ENCODE measurements around the gene ESCO1. TPM values are rescaled to one million over a fixed set of nuclear protein-coding genes. Genes with fewer than 3 reads are reported as not detected.

Gene ESCO1
- total and polyA plus RNA-seq, 2 of the 13 experiments (the other 11 are each of a cell fraction or from before 2014, with no cell fraction given): 6.3 to 19.4 TPM

- TF ChIP-seq MZF1 (CRISPR knock-in tag; IDR thresholded peaks at IDR 0.05; ENCODE audit: borderline replicate concordance) (0 out of 2 replicates have a peak, but pooled peaks have one; percentile 88), HMG20B (CRISPR knock-in tag; conservative IDR thresholded peaks at IDR 0.05) (0 out of 2 replicates have a peak, but pooled peaks have one; percentile 46), ZNF547 (CRISPR knock-in tag; IDR thresholded peaks at IDR 0.05) (peak; percentile 95), ZNF839 (CRISPR knock-in tag; IDR thresholded peaks at IDR 0.05; ENCODE audit: borderline replicate concordance) (peak; percentile 34; the same call in 1 of the 2 replicates), SOX5 (CRISPR knock-in tag; IDR thresholded peaks at IDR 0.05; ENCODE audit: borderline replicate concordance) (peak; percentile 68; the same call in 1 of the 2 replicates), ZNF224 (CRISPR knock-in tag; IDR thresholded peaks at IDR 0.05) (peak; percentile 88; the same call in 1 of the 2 replicates), ETV6 (CRISPR knock-in tag; conservative IDR thresholded peaks at IDR 0.05) (peak; percentile 60; the same call in 1 of the 2 replicates), ZNF282 (IDR thresholded peaks at IDR 0.05; ENCODE audit: partially characterized antibody) (no peak), ZNF432 (CRISPR knock-in tag; IDR thresholded peaks at IDR 0.05; ENCODE audit: borderline replicate concordance) (no peak), ZNF652 (CRISPR knock-in tag; IDR thresholded peaks at IDR 0.05; ENCODE audit: borderline replicate concordance, low read depth) (peak; percentile 49; the same call in 1 of the 2 replicates), KLF6 (CRISPR knock-in tag; IDR thresholded peaks at IDR 0.05) (peak; percentile 93), ZNF530 (CRISPR knock-in tag; IDR thresholded peaks at IDR 0.05; ENCODE audit: low read depth) (no peak), TEAD2 (CRISPR knock-in tag; IDR thresholded peaks at IDR 0.05) (0 out of 2 replicates have a peak, but pooled peaks have one; percentile 76), HOXA3 (CRISPR knock-in tag; IDR thresholded peaks at IDR 0.05) (peak; percentile 99), ZBTB34 (CRISPR knock-in tag; IDR thresholded peaks at IDR 0.05) (0 out of 2 replicates have a peak, but pooled peaks have one; percentile 41), ZBTB46 (CRISPR knock-in tag; IDR thresholded peaks at IDR 0.05; ENCODE audit: borderline replicate concordance) (no peak), ZBTB4 (CRISPR knock-in tag; IDR thresholded peaks at IDR 0.05; ENCODE audit: borderline replicate concordance) (peak; percentile 85; the same call in 1 of the 2 replicates), ZNF24 (IDR thresholded peaks at IDR 0.05) (no peak)
- TF ChIP-seq, protein P1, sequence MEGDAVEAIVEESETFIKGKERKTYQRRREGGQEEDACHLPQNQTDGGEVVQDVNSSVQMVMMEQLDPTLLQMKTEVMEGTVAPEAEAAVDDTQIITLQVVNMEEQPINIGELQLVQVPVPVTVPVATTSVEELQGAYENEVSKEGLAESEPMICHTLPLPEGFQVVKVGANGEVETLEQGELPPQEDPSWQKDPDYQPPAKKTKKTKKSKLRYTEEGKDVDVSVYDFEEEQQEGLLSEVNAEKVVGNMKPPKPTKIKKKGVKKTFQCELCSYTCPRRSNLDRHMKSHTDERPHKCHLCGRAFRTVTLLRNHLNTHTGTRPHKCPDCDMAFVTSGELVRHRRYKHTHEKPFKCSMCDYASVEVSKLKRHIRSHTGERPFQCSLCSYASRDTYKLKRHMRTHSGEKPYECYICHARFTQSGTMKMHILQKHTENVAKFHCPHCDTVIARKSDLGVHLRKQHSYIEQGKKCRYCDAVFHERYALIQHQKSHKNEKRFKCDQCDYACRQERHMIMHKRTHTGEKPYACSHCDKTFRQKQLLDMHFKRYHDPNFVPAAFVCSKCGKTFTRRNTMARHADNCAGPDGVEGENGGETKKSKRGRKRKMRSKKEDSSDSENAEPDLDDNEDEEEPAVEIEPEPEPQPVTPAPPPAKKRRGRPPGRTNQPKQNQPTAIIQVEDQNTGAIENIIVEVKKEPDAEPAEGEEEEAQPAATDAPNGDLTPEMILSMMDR (CRISPR knock-in tag; IDR thresholded peaks at IDR 0.05): peak; percentile 99
These were observed 11.9 kb upstream of the ESCO1 start, which contains the start of gene SNRPD1 (continued) for GRCh38 chr18:21612125-21613039.
